Spleen (tissue), 11 donors: ENCODE measurements around the gene SNCB. TPM values are rescaled to one million over a fixed set of nuclear protein-coding genes. Genes with fewer than 3 reads are reported as not detected.

ENCODE experiments used
- DNase-seq: peaks from one replicate; pipeline ENCODE4 v3.0.0-alpha.2; 2020
- H3K27ac ChIP-seq, 8 donors: fragments of 200-600 bp; sonication (generic) in 7 of 8; 1 replicate in 4 of 8; 2 replicates in 4 of 8; pipeline versions ENCODE4 v1.5.0 to v1.8.0; 2016 to 2021; ENCODE audit warnings: inconsistent platforms in 4 of 8, mild to moderate bottlenecking in 4 of 8, moderate library complexity in 1 of 8
- H3K27me3 ChIP-seq, 7 donors: fragments of 200-600 bp; sonication (generic) in 6 of 7; replicated peaks in 1 of 7; 1 replicate in 4 of 7; 2 replicates in 3 of 7; pipeline versions ENCODE4 v1.5.0 to v1.8.0; 2016 to 2021; ENCODE audit warnings: inconsistent platforms in 3 of 7, mild to moderate bottlenecking in 1 of 7
- H3K36me3 ChIP-seq, 6 donors: fragments of 200-600 bp; sonication (generic) in 5 of 6; 1 replicate in 4 of 6; 2 replicates in 2 of 6; pipeline versions ENCODE4 v1.5.0 to v1.8.0; 2016 to 2021; ENCODE audit warnings: inconsistent platforms in 2 of 6
- H3K4me1 ChIP-seq, 6 donors: fragments of 200-600 bp; sonication (generic) in 5 of 6; 1 replicate in 3 of 6; 2 replicates in 3 of 6; pipeline versions ENCODE4 v1.5.0 to v1.8.0; 2016 to 2021; ENCODE audit warnings: inconsistent platforms in 3 of 6
- H3K4me3 ChIP-seq, 8 donors: fragments of 200-600 bp; sonication (generic) in 7 of 8; 1 replicate in 4 of 8; 2 replicates in 4 of 8; pipeline versions ENCODE4 v1.5.0 to v1.8.0; 2016 to 2021; ENCODE audit warnings: inconsistent platforms in 4 of 8, mild to moderate bottlenecking in 4 of 8, moderate library complexity in 2 of 8
- H3K9me3 ChIP-seq, 8 donors: fragments of 200-600 bp; sonication (generic) in 7 of 8; 1 replicate in 4 of 8; 2 replicates in 4 of 8; pipeline versions ENCODE4 v1.5.0 to v1.8.0; 2016 to 2021; ENCODE audit warnings: inconsistent platforms in 4 of 8
- CTCF ChIP-seq, 11 experiments: fragments of 200-600 bp in 7 of 11; fragments of 450-650 bp in 4 of 11; sonication (generic) in 4 of 11; IDR thresholded peaks in 8 of 11; conservative IDR thresholded peaks in 3 of 11; 1 replicate in 7 of 11; 2 replicates in 4 of 11; pipeline versions ENCODE4 v1.4.0 to v1.8.0; 2016 to 2021; ENCODE audit warnings: antibody characterized with exemption in 11 of 11, inconsistent platforms in 4 of 11, mild to moderate bottlenecking in 1 of 11
- POLR2A ChIP-seq, 3 donors: fragments of 450-650 bp; IDR thresholded peaks; one replicate each; pipeline ENCODE4 v1.5.1; 2017; ENCODE audit warnings: antibody characterized with exemption in 3 of 3, mild to moderate bottlenecking in 1 of 3
- POLR2AphosphoS5 ChIP-seq, 3 donors: sonication (generic); formaldehyde crosslinking; IDR thresholded peaks; one replicate each; pipeline ENCODE4 v1.5.1; 2017; ENCODE audit warnings: antibody characterized with exemption in 3 of 3
- WGBS, 5 donors: extraction: QIAGEN DNeasy Blood & Tissue Kit in 3 of 5; methylation state at CpG; one replicate each; pipeline versions ENCODE4 v1.1.5 to v1.1.7; 2013 to 2018; 5-methylcytosine and 5-hydroxymethylcytosine counted together
- intact Hi-C: fragments of 100-400 bp; cut with DNase I; formaldehyde crosslinking; loops from one replicate; pipeline ENCODE4 v1.15.0; 2023; ENCODE audit warnings: low total_unique reads
- polyA plus RNA-seq, 3 donors: library from polyadenylated mRNA; stranded (reverse); fragments of 200-250 nt; gene quantifications; one replicate each; pipeline ENCODE4 v1.2.1, GENCODE V29; 2013
- total RNA-seq, 7 donors: library from RNA; depleted of rRNA in 3 of 7; stranded (reverse); fragments of >200 nt in 3 of 7; fragmentation: NEBNext Ultra II Directional in 4 of 7; extraction: Animal tissue kit (Norgen Biotek cat#: 25700) in 4 of 7; gene quantifications; one replicate each; pipeline versions ENCODE4 v1.1.0 to v1.2.1, GENCODE V29; 2016 to 2021
- donor health status: healthy with polysubstance abuse.
- donor health status: DM: no; HTN: no; CAD: no; lungs with moderate emphysema.
- donor health status: DM: no; HTN: no; CAD: no.
- donor health status: Bipolar disorder and iron deficiency.
- donor health status: healthy.
- donor health status: DM: no; HTN: no; CAD: no.
- donor health status: DM: yes; HTN: yes; CAD: no.

Gene SNCB
- total and polyA plus RNA-seq, 10 donors: 0.19 to 0.41 (median 0.33) TPM; not detected in 7

DNA sequence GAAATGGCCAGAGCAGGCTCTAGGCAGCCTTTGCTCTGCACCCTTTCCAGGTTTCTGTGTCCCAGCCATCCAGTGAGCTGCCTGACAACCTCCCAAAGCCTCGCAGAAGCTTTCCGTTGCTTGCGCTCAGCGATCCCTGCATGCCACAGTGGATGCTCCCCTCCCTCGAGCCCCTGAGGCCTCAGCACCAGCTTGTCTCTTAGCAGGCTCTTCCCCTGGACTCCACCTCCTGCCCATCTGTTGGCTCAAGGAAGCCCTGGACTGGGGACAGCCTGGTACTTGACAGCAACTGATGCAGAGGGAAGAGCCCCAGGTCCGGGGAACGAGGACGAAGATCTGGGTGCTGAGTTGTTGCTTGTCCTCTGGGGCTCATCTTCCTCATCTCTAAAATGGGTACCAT lies 40.1 kb upstream of the SNCB start:
- Histone ChIP-seq H3K9me3 (no peaks in the 10 kb centered on the region), H3K4me3 (no peak overlapping the region), H3K27ac (no peak overlapping the region), H3K27me3 (peaks cover 0 to 67% (median 7%) of the 10 kb centered on the region in 7 donors), H3K4me1 (no peaks in the 10 kb centered on the region), H3K36me3 (no peaks in the 10 kb centered on the region)
- 77 to 89% (median 79%) methylated on average over 8 of the region's 8 CpGs for WGBS, 5 donors
- intact Hi-C loops: no loop called here
- TF ChIP-seq POLR2A (IDR thresholded peaks at IDR 0.05) (no peak), POLR2AphosphoS5 (IDR thresholded peaks at IDR 0.05) (no peak), CTCF (IDR thresholded peaks at IDR 0.05 in 8 of 11, conservative IDR thresholded peaks at IDR 0.05 in 3 of 11) (no peak)
- DNase-seq: no peak

GRCh38 chr5:176667637-176668036 lies 37.3 kb upstream of the SNCB start:
- H3K4me3 ChIP-seq: no peak overlapping the region
- TF ChIP-seq POLR2A (IDR thresholded peaks at IDR 0.05) (no peak), POLR2AphosphoS5 (IDR thresholded peaks at IDR 0.05) (no peak), CTCF (IDR thresholded peaks at IDR 0.05 in 8 of 11, conservative IDR thresholded peaks at IDR 0.05 in 3 of 11) (no peak)
- DNase-seq: no peak
- no peaks in the 10 kb centered on the region for H3K36me3 ChIP-seq
- intact Hi-C loops: no loop called here
- H3K9me3 ChIP-seq: no peaks in the 10 kb centered on the region
- no peaks in the 10 kb centered on the region for H3K4me1 ChIP-seq
- peaks cover 0 to 77% (median 11%) of the 10 kb centered on the region in 7 donors for H3K27me3 ChIP-seq
- WGBS, 5 donors: 59 to 70% (median 61%) methylated on average over 7 of the region's 7 CpGs
- no peak overlapping the region for H3K27ac ChIP-seq

- no peaks in the 10 kb centered on the region for H3K9me3 ChIP-seq
- peaks cover 0 to 61% (median 16%) of the 10 kb centered on the region in 7 donors for H3K27me3 ChIP-seq
- 80 to 87% (median 85%) methylated on average over 6 of the region's 6 CpGs for WGBS, 5 donors
Observed at GRCh38 chr5:176665517-176665916, 35.2 kb upstream of the SNCB start.

GRCh38 chr5:176664886-176665285 lies 34.6 kb upstream of the SNCB start:
- intact Hi-C loops: loop anchor here (5.0 kb wide), 1 partner anchor 292 kb away; no protein-coding TSS in a partner anchor
- no peak for DNase-seq
- H3K4me1 ChIP-seq: peaks cover 0 to 13% (median 11%) of the 10 kb centered on the region in 6 donors
- H3K4me3 ChIP-seq: no peak overlapping the region
- no peaks in the 10 kb centered on the region for H3K9me3 ChIP-seq
- H3K27me3 ChIP-seq: peaks cover 0 to 55% (median 10%) of the 10 kb centered on the region in 7 donors
- no peak for TF ChIP-seq CTCF (IDR thresholded peaks at IDR 0.05 in 8 of 11, conservative IDR thresholded peaks at IDR 0.05 in 3 of 11)
- no peak for TF ChIP-seq POLR2A (IDR thresholded peaks at IDR 0.05)
- no peak for TF ChIP-seq POLR2AphosphoS5 (IDR thresholded peaks at IDR 0.05)
- no peak overlapping the region for H3K27ac ChIP-seq
- WGBS, 5 donors: 35 to 50% (median 44%) methylated on average over 9 to 19 of the region's 19 CpGs
- H3K36me3 ChIP-seq: no peaks in the 10 kb centered on the region

More at GRCh38 chr5:176665517-176665916, 35.2 kb upstream of the SNCB start:
- Histone ChIP-seq H3K4me1 (peaks cover 0 to 8% (median 8%) of the 10 kb centered on the region in 6 donors), H3K4me3 (no peak overlapping the region), H3K36me3 (no peaks in the 10 kb centered on the region), H3K27ac (no peak overlapping the region)
- no peak for TF ChIP-seq POLR2A (IDR thresholded peaks at IDR 0.05)
- TF ChIP-seq POLR2AphosphoS5 (IDR thresholded peaks at IDR 0.05): no peak
- no peak for TF ChIP-seq CTCF (IDR thresholded peaks at IDR 0.05 in 8 of 11, conservative IDR thresholded peaks at IDR 0.05 in 3 of 11)
- no peak for DNase-seq
- intact Hi-C loops: no loop called here
